SK-N-DZ (cell line): ENCODE results near the gene PTPRH.

Source experiments
- DNase-seq: peaks from one replicate; pipeline ENCODE4 v3.0.0-alpha.2; 2015; ENCODE audit warnings: low spot score

Gene PTPRH

GRCh38 chr19:55246462-55247451 is 37.5 kb upstream of the PTPRH start:
- DNase-seq, result no peak

- DNase-seq, result no peak
Measured at GRCh38 chr19:55245236-55245904, 36.1 kb upstream of the PTPRH start.

GRCh38 chr19:55244004-55244680 is 34.8 kb upstream of the PTPRH start:
- no peak for DNase-seq

DNA sequence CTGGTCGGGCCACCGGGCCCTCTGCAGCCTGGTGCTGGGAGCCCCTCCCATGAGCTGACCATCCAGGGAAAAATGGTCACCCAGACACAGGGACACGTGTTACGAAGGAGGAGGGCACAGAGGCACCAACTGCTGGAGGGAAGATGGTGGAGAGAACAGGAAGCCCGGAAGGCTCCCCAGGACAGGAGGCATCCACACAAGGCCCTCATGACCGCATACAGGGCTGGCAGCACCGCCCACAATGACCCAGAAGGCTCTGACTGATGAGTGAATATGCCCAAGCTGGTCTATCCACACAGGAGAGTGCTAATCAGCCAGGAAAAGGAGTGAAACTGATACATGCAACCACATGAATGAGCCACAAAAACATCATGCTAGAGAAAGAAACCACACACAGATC is 33.2 kb upstream of the PTPRH start:
- no peak for DNase-seq

DNA sequence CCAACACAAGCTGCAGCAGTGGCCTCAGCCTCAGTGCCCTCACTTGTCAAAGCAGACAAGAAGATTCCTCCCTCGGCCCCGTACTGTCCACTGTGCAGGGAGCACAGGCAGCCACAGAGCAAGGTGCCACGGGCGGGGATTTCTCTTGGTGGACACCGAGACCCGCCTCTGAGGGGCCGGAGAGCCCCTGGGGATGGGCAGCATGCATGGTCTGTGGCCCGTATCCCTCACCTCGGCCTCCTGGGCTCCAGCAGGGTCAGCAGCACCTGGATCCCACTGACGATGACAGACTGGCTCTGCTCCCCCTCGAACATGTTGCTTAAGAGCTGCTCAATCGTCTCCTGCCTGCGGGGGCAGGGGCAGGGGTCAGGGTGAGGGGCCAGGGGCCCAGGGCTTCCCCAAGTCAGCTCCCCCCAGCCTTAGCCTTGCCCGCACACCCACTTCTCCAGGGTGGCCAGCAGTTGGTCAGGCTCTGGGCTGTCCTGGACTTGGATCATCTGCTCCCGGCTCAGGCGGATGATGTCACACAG is 32.7 kb upstream of the PTPRH start:
- no peak for DNase-seq

DNA sequence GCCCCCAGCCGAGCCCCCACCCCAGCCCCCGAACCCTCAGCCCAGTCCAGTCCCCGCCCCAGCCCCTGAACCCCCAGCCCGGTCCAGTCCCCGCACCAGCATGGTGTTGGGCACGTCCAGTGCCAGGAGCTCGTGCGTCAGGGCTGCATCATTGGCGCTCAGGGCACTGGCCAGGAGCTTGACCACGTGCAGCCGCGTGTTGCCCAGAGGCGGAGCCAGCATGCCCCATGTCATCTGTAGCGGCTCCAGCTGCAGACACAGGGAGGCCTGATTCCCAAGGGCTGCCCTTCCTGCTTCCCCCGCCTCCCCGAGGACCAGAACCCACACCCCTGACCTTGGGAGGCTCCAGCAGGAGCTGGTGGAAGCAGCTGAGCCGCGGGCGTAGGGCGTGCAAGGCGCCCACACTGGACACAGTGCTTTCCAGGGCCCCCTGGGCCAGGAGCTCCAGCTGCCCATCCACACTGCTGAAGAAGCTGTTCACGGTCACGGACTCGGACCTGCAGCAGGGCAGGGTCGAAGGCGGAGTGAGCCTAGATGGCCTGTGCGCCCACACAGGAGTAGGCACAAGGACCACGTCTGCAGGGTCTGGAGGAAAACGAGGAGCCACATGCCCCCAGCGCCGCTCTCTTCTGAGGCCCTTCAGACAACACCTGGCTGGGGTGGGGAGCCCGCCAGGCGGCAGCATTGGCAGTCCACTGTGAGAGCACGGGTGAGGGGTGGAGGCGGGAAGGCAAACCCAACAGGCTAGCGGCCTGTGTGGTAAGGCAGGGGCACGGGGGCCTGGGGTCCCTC is 32.0 kb upstream of the PTPRH start:
- no peak for DNase-seq

DNA sequence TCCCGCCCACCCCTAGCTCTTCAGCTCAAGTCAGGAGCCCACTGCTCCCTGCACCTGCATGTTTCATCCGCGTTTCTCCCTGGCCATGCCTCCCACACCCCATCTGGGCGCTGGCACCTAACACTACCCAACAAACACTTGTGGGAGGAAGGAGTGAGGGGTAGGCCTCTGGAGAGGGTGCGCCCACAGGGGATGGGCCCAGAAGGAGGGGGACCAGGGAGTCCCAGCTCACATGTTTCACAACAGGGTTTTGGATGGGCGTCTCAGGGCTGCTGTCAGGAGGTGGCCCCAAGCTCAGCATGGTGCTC is 31.4 kb upstream of the PTPRH start:
- no peak for DNase-seq

- DNase-seq, result no peak
Measured at GRCh38 chr19:55239004-55239403, 29.7 kb upstream of the PTPRH start.

- DNase-seq, result no peak
Measured at GRCh38 chr19:55238030-55238429, 28.7 kb upstream of the PTPRH start.

GRCh38 chr19:55232986-55233385 is 23.7 kb upstream of the PTPRH start:
- DNase-seq, result no peak

- DNase-seq, result no peak
Measured at GRCh38 chr19:55232286-55232602, 22.9 kb upstream of the PTPRH start.

DNA sequence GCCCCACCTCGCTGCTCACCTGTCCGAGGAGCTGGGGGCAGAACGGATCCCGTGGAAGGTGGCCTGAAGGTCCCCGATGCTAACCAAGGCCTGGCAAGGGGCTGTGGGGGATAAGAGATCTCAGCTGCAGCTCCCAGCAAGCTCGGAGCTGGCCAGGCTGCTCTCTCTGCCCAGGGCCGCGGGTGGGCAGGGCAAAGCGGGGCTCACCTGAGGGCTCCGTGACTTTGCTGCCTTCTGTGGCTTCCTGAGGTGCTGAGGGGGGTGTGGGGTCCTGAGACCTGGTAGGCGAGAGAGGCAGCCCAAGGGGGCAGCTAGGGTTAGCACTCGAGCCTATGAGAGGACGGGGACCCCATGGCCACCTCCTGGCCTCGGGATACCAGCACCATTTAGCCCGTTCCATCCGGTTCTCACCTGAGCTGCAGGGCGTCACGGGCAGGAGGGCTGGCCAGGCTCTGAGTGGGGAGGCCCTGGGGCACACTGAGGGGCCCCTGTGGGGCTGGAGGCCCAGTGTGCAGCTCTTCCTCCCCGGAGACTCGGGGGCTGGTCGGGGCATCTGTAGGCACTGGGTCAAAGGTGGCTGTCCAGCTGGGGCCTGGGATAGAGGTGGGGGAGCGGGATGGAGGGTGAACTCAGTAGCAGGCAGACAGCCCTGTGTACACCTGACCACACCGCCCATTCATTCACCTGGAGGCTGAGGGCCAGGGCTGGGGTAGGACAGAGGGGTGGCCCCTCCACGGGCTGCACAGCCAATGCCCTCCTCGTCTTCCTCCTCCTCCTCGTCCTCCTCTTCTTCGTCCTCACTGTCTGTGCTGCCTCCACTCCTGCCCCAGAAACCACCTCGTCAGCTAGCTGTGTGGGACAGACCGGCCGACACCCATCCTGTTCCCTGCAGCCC is 22.3 kb upstream of the PTPRH start:
- no peak for DNase-seq

- DNase-seq, result no peak
Measured at GRCh38 chr19:55230780-55231179, 21.5 kb upstream of the PTPRH start.

DNA sequence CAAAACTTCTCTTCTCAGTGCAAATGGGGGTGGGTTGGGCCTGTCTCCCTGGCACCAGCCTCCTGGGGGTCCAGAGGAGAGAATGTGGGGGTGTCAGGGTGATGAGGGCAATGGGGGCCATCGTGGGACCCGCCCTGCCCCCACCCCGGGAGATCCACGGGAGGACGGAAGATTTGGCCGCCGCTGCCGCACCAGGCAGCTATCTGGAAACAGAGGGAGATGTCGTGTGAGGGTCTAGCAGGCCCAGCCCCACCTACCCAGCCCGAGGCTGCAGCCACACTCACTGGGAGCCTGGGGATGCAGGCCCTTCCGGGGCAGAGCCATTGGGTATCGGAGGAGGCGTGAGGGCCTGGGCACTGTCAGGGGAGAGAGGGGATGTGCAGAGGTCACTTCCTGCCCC is 21.0 kb upstream of the PTPRH start:
- no peak for DNase-seq

DNA sequence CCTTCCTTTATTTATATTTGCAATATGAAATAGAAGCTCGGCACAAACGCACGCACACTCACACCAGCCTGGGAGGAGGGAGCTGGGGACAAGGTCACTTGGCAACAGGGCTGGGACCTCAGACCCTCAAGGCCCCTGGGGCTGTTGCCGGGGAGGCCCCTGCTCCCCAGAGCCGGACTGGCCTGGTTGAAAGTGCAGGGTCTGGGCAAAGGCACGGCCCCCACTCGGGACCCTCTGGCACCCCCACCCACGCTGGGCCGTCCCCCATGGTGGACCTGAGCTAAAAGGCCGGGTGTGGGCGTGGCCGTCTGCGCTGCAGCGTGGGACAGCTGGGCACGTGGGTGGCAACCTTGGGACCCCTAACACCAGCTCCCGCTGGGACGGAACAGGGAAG is 20.5 kb upstream of the PTPRH start:
- no peak for DNase-seq

DNA sequence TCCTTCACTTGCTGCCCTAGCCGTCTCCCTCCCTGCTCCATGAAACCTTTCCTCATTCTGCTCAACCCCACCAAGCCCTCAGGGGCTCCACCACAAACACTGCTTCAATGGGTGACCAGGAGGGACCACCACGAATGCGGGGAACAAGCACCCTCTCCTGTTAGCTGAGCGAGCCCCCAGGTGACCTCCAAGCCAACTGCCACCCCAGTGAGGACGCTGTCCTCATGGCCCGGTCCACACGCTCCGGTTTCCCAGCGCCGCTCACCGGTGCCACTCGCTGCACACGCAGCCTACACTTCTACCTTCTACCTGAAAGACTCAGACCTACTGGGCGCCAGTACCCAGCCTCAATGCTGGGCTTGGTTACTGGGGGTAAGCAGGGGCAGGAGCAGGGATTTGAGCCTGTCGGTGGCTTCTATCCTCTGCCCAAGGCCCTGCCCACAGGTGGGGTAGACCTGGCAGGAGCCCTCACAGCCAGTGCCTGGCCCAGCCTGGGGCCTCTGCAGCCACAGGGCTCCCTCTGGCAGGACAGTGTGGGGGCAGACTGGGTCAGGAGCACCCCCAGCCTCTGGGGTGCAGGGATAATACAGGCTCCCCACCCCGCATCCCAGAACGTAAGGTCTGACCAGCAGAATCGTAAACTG is 20.0 kb upstream of the PTPRH start:
- DNase-seq, result no peak

GRCh38 chr19:55228403-55229031 is 19.2 kb upstream of the PTPRH start, which contains the start of gene TMEM86B:
Gene TMEM86B (minus strand): TSS chr19:55228763. CDS start chr19:55228741, 22 bp downstream.
- no peak for DNase-seq

GRCh38 chr19:55228015-55228391 is 18.7 kb upstream of the PTPRH start:
- DNase-seq, result peak; percentile 79

- no peak for DNase-seq
Measured at GRCh38 chr19:55227241-55228014, 18.1 kb upstream of the PTPRH start.
